ENCODE results near the gene HCFC1R1. TPM values are rescaled to one million over a fixed set of nuclear protein-coding genes. Genes with fewer than 3 reads are reported as not detected.
A peak's percentile ranks its signal among the peaks of the same experiment; 100 is the strongest.

HCFC1R1 gene
- total RNA-seq, 2 donors from 2014 or later = 49.8 to 59.1 TPM

DNA sequence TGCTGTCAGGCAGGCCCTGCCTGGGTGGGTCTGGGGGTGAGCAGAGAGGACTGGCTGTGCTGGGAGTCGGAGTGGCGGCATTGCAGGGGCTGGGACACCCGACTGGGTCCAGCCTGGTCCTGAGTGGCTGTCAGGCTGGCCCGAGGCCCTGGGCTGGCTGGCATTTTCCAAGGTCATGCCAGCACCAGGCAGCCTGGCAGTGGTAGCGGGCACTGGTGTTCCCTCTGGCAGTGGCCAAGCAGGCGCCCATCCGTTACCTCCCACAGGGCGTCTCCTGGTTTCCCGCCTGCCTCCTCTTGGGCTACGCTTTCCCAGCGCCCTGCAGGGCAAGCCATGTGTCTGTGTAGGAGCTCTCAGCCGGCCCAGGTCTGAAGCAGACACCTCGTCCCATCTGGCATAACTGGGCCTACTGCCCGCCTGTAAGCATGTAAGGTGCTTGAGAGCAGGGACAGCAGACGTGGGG, 37.8 kb downstream of the HCFC1R1 start:
- no peak overlapping the region for H3K27ac ChIP-seq (ENCODE audit: low read depth, low read length)
- peak; percentile 55 for DNase-seq
- no peaks in the 10 kb centered on the region for H3K36me3 ChIP-seq (ENCODE audit: control insufficient read depth, insufficient read depth, low read length)
- WGBS, 2 experiments (ENCODE audit: insufficient coverage in 1 of 2, insufficient read length in 1 of 2) = 93 to 97% methylated on average over 9 to 15 of the region's 15 CpGs
- H3K4me3 Mint-ChIP-seq = no peak overlapping the region
- H3K9me3 Mint-ChIP-seq = no peaks in the 10 kb centered on the region
- peaks cover 27% of the 10 kb centered on the region for H3K4me1 Mint-ChIP-seq
- H3K27ac Mint-ChIP-seq = no peak overlapping the region
- no peaks in the 10 kb centered on the region for H3K27me3 Mint-ChIP-seq (ENCODE audit: insufficient read depth)
- TF ChIP-seq, protein P1, sequence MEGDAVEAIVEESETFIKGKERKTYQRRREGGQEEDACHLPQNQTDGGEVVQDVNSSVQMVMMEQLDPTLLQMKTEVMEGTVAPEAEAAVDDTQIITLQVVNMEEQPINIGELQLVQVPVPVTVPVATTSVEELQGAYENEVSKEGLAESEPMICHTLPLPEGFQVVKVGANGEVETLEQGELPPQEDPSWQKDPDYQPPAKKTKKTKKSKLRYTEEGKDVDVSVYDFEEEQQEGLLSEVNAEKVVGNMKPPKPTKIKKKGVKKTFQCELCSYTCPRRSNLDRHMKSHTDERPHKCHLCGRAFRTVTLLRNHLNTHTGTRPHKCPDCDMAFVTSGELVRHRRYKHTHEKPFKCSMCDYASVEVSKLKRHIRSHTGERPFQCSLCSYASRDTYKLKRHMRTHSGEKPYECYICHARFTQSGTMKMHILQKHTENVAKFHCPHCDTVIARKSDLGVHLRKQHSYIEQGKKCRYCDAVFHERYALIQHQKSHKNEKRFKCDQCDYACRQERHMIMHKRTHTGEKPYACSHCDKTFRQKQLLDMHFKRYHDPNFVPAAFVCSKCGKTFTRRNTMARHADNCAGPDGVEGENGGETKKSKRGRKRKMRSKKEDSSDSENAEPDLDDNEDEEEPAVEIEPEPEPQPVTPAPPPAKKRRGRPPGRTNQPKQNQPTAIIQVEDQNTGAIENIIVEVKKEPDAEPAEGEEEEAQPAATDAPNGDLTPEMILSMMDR (conservative IDR thresholded peaks at IDR 0.05) = no peak
- H3K4me1 ChIP-seq (ENCODE audit: control insufficient read depth, insufficient read depth, low read length) = peaks cover 3% of the 10 kb centered on the region
- H3K9me3 ChIP-seq (ENCODE audit: control insufficient read depth, low read length) = no peaks in the 10 kb centered on the region
- no peaks in the 10 kb centered on the region for H3K27me3 ChIP-seq (ENCODE audit: control insufficient read depth, insufficient read depth, low read length, poor library complexity, severe bottlenecking)
- H3K9ac ChIP-seq (ENCODE audit: extremely low read depth, low read length, poor library complexity, severe bottlenecking) = no peak overlapping the region
- H3K36me3 Mint-ChIP-seq (ENCODE audit: low read depth) = no peaks in the 10 kb centered on the region
- no peak overlapping the region for H3K4me3 ChIP-seq (ENCODE audit: low read length)

DNA sequence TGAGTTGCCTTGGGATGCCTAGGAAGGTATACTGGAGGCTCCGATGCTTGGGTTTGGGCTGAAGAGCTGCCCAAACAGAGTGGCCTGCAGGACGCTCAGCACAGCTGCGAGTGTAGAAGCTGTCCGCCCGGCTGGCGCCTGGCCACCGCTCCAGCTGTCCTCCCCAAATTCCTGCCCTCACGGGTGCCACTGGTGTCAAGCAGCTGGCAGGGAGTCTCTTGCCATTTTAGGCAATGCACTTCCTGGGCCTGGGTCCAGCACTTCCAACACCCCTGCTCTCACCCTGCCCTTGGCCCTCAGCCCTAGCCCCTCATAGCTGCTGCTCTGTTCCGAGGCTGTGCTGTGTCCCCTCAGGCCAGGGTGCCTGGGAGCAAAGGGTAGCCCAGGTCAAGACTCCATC, 38.3 kb downstream of the HCFC1R1 start:
- no peak overlapping the region for H3K9ac ChIP-seq (ENCODE audit: extremely low read depth, low read length, poor library complexity, severe bottlenecking)
- H3K36me3 ChIP-seq (ENCODE audit: control insufficient read depth, insufficient read depth, low read length) = no peaks in the 10 kb centered on the region
- no peaks in the 10 kb centered on the region for H3K9me3 Mint-ChIP-seq
- H3K27ac Mint-ChIP-seq = no peak overlapping the region
- H3K27me3 ChIP-seq (ENCODE audit: control insufficient read depth, insufficient read depth, low read length, poor library complexity, severe bottlenecking) = no peaks in the 10 kb centered on the region
- H3K4me3 ChIP-seq (ENCODE audit: low read length) = no peak overlapping the region
- WGBS, 2 experiments (ENCODE audit: insufficient coverage in 1 of 2, insufficient read length in 1 of 2) = 85 to 93% methylated on average over 2 to 9 of the region's 9 CpGs
- no peaks in the 10 kb centered on the region for H3K36me3 Mint-ChIP-seq (ENCODE audit: low read depth)
- TF ChIP-seq, protein P1 (conservative IDR thresholded peaks at IDR 0.05) = no peak
- no peak overlapping the region for H3K27ac ChIP-seq (ENCODE audit: low read depth, low read length)
- peaks cover 28% of the 10 kb centered on the region for H3K4me1 Mint-ChIP-seq
- no peaks in the 10 kb centered on the region for H3K27me3 Mint-ChIP-seq (ENCODE audit: insufficient read depth)
- H3K9me3 ChIP-seq (ENCODE audit: control insufficient read depth, low read length) = no peaks in the 10 kb centered on the region
- DNase-seq = no peak
- peaks cover 3% of the 10 kb centered on the region for H3K4me1 ChIP-seq (ENCODE audit: control insufficient read depth, insufficient read depth, low read length)
- no peak overlapping the region for H3K4me3 Mint-ChIP-seq

GRCh38 chr16:2983706-2984136, 40.0 kb downstream of the HCFC1R1 start:
- peak; percentile 97 for DNase-seq
- no peak overlapping the region for H3K9ac ChIP-seq (ENCODE audit: extremely low read depth, low read length, poor library complexity, severe bottlenecking)
- 19 to 34% methylated on average over 21 to 42 of the region's 42 CpGs for WGBS, 2 experiments (ENCODE audit: insufficient coverage in 1 of 2, insufficient read length in 1 of 2)

More at GRCh38 chr16:2983706-2984136, 40.0 kb downstream of the HCFC1R1 start:
- H3K27ac Mint-ChIP-seq = no peak overlapping the region
- peak overlapping the region; percentile 34 for H3K4me3 Mint-ChIP-seq
- peaks cover 26% of the 10 kb centered on the region for H3K4me1 Mint-ChIP-seq
- H3K27ac ChIP-seq (ENCODE audit: low read depth, low read length) = no peak overlapping the region
- peaks cover 2% of the 10 kb centered on the region for H3K36me3 Mint-ChIP-seq (ENCODE audit: low read depth)
- H3K27me3 ChIP-seq (ENCODE audit: control insufficient read depth, insufficient read depth, low read length, poor library complexity, severe bottlenecking) = no peaks in the 10 kb centered on the region
- H3K9me3 Mint-ChIP-seq = no peaks in the 10 kb centered on the region
- peaks cover 3% of the 10 kb centered on the region for H3K4me1 ChIP-seq (ENCODE audit: control insufficient read depth, insufficient read depth, low read length)
- H3K27me3 Mint-ChIP-seq (ENCODE audit: insufficient read depth) = no peaks in the 10 kb centered on the region
- TF ChIP-seq, protein P1 (conservative IDR thresholded peaks at IDR 0.05) = peak; percentile 95
- no peak overlapping the region for H3K4me3 ChIP-seq (ENCODE audit: low read length)
- no peaks in the 10 kb centered on the region for H3K36me3 ChIP-seq (ENCODE audit: control insufficient read depth, insufficient read depth, low read length)
- no peaks in the 10 kb centered on the region for H3K9me3 ChIP-seq (ENCODE audit: control insufficient read depth, low read length)
